OCI-LY1 (cell line): Measurements from ENCODE around the gene PLEKHG4B.

ENCODE experiments used
- H2AFZ ChIP-seq: fragments of 200-600 bp; sonication (generic), shearing (Covaris generic); 2 replicates; pipeline ENCODE4 v1.6.0; 2014; ENCODE audit warnings: antibody characterized with exemption, mild to moderate bottlenecking, low read length
- H3F3A ChIP-seq: fragments of 200-600 bp; sonication (generic), shearing (Covaris generic); 2 replicates; pipeline ENCODE4 v1.6.0; 2014; ENCODE audit warnings: mild to moderate bottlenecking, antibody characterized with exemption, low read length, moderate library complexity; ENCODE audit not compliant: insufficient read depth
- H3K27ac ChIP-seq: fragments of 200-600 bp; sonication (generic); 2 replicates; pipeline ENCODE4 v1.5.1; 2014; ENCODE audit warnings: low read length, mixed run types, mild to moderate bottlenecking, low read depth; ENCODE audit not compliant: poor library complexity, severe bottlenecking
- H3K27me3 ChIP-seq: fragments of 200-600 bp; sonication (generic); 2 replicates; pipeline ENCODE4 v1.6.0; 2014; ENCODE audit warnings: antibody characterized with exemption, mild to moderate bottlenecking, low read length, moderate library complexity; ENCODE audit not compliant: insufficient read depth
- H3K36me3 ChIP-seq: fragments of 200-600 bp; sonication (generic); 2 replicates; pipeline ENCODE4 v1.6.1; 2014; ENCODE audit warnings: mild to moderate bottlenecking, antibody characterized with exemption, low read length, moderate library complexity, mixed read lengths; ENCODE audit not compliant: insufficient read depth
- H3K4me1 ChIP-seq: fragments of 200-600 bp; sonication (generic); 2 replicates; pipeline ENCODE4 v1.5.1; 2014; ENCODE audit warnings: mild to moderate bottlenecking, low read length, moderate library complexity; ENCODE audit not compliant: insufficient read depth, severe bottlenecking
- H3K4me2 ChIP-seq: fragments of 200-600 bp; sonication (generic), shearing (Covaris generic); 2 replicates; pipeline ENCODE4 v1.6.1; 2014; ENCODE audit warnings: low read length
- H3K4me3 ChIP-seq: fragments of 200-600 bp; sonication (generic); 2 replicates; pipeline ENCODE4 v1.5.1; 2014; ENCODE audit warnings: low read length, low read depth, mild to moderate bottlenecking, mixed read lengths; ENCODE audit not compliant: poor library complexity, severe bottlenecking
- H3K79me2 ChIP-seq: fragments of 200-600 bp; shearing (Covaris generic); 2 replicates; pipeline ENCODE4 v1.6.1; 2016; ENCODE audit warnings: mixed run types, low read length, mixed read lengths; ENCODE audit not compliant: insufficient read depth
- H3K9ac ChIP-seq: fragments of 200-600 bp; sonication (generic), shearing (Covaris generic); 2 replicates; pipeline ENCODE4 v1.6.1; 2014; ENCODE audit warnings: mild to moderate bottlenecking, low read length, mixed read lengths
- H3K9me2 ChIP-seq: fragments of 200-600 bp; sonication (generic), shearing (Covaris generic); 2 replicates; pipeline ENCODE4 v1.6.1; 2014; ENCODE audit warnings: low read depth, mild to moderate bottlenecking, low read length, mixed read lengths
- H3K9me3 ChIP-seq: fragments of 200-600 bp; shearing (Covaris generic); 2 replicates; pipeline ENCODE4 v1.6.1; 2014; ENCODE audit warnings: low read length, mixed read lengths
- H4K20me1 ChIP-seq: fragments of 200-600 bp; sonication (generic), shearing (Covaris generic); 2 replicates; pipeline ENCODE4 v1.6.0; 2016; ENCODE audit warnings: mild to moderate bottlenecking, low read length; ENCODE audit not compliant: insufficient read depth
- CTCF ChIP-seq: fragments of 200-600 bp; sonication (generic), shearing (Covaris generic); IDR thresholded peaks from 2 replicates; pipeline ENCODE4 v1.5.1; 2017; ENCODE audit warnings: mild to moderate bottlenecking, antibody characterized with exemption, low read length, moderate library complexity, mixed read lengths
- EZH2 ChIP-seq: fragments of 200-600 bp; sonication (generic), shearing (Covaris generic); IDR thresholded peaks from 2 replicates; pipeline ENCODE4 v1.8.0; 2017; ENCODE audit warnings: borderline replicate concordance, mixed run types, mild to moderate bottlenecking, antibody characterized with exemption, low read length, moderate library complexity, mixed read lengths

PLEKHG4B gene

GRCh38 chr5:145585-146323 is 53.8 kb downstream of the PLEKHG4B start:
- H2AFZ ChIP-seq = no peak overlapping the region
- H4K20me1 ChIP-seq = no peaks in the 10 kb centered on the region
- H3K4me2 ChIP-seq = no peak overlapping the region
- H3K9me2 ChIP-seq = no peaks in the 10 kb centered on the region
- no peak overlapping the region for H3K9ac ChIP-seq
- H3F3A ChIP-seq = no peaks in the 10 kb centered on the region
- H3K27me3 ChIP-seq = no peaks in the 10 kb centered on the region
- no peak overlapping the region for H3K27ac ChIP-seq
- H3K4me3 ChIP-seq = no peak overlapping the region
- H3K9me3 ChIP-seq = peaks cover 8% of the 10 kb centered on the region
- H3K4me1 ChIP-seq = no peaks in the 10 kb centered on the region
- H3K79me2 ChIP-seq = no peaks in the 10 kb centered on the region
- TF ChIP-seq EZH2 = no peak
- no peak for TF ChIP-seq CTCF
- no peaks in the 10 kb centered on the region for H3K36me3 ChIP-seq

GRCh38 chr5:147751-148150 is 55.8 kb downstream of the PLEKHG4B start:
- H3K9me3 ChIP-seq = peaks cover 8% of the 10 kb centered on the region
- no peaks in the 10 kb centered on the region for H3K79me2 ChIP-seq
- H3K27me3 ChIP-seq = no peaks in the 10 kb centered on the region
- no peak overlapping the region for H3K27ac ChIP-seq
- no peak overlapping the region for H3K9ac ChIP-seq
- TF ChIP-seq EZH2 (no peak), CTCF (no peak)
- no peaks in the 10 kb centered on the region for H3K9me2 ChIP-seq
- H4K20me1 ChIP-seq = no peaks in the 10 kb centered on the region
- no peaks in the 10 kb centered on the region for H3K36me3 ChIP-seq
- no peak overlapping the region for H2AFZ ChIP-seq
- H3K4me3 ChIP-seq = no peak overlapping the region
- H3F3A ChIP-seq = no peaks in the 10 kb centered on the region
- no peaks in the 10 kb centered on the region for H3K4me1 ChIP-seq
- H3K4me2 ChIP-seq = no peak overlapping the region

GRCh38 chr5:149745-150485 is 57.9 kb downstream of the PLEKHG4B start:
- no peak overlapping the region for H3K27ac ChIP-seq
- no peak overlapping the region for H2AFZ ChIP-seq
- H4K20me1 ChIP-seq = no peaks in the 10 kb centered on the region
- H3K4me2 ChIP-seq = no peak overlapping the region
- TF ChIP-seq EZH2 = no peak
- TF ChIP-seq CTCF = no peak
- H3K27me3 ChIP-seq = no peaks in the 10 kb centered on the region
- no peaks in the 10 kb centered on the region for H3K36me3 ChIP-seq
- no peaks in the 10 kb centered on the region for H3K9me2 ChIP-seq
- H3K4me3 ChIP-seq = no peak overlapping the region
- H3K9me3 ChIP-seq = peaks cover 8% of the 10 kb centered on the region
- peaks cover under 1% of the 10 kb centered on the region for H3K4me1 ChIP-seq
- H3K79me2 ChIP-seq = no peaks in the 10 kb centered on the region
- no peak overlapping the region for H3K9ac ChIP-seq
- H3F3A ChIP-seq = no peaks in the 10 kb centered on the region
